ENCODE measurements around the gene CCDC159.

GRCh38 chr19:11401808-11402543 lies 55.7 kb downstream of the CCDC159 start:
- TF ChIP-seq CTCF (conservative IDR thresholded peaks at IDR 0.05; ENCODE audit: low read depth, low read length) (no peak), POLR2A (IDR thresholded peaks at IDR 0.05; ENCODE audit: low read depth, low read length) (no peak), SMC3 (IDR thresholded peaks at IDR 0.05; ENCODE audit: low read depth, low read length) (no peak), FOS (IDR thresholded peaks at IDR 0.05; ENCODE audit: low read depth, low read length) (no peak), ELK1 (IDR thresholded peaks at IDR 0.05; ENCODE audit: borderline replicate concordance, low read depth, low read length) (no peak), MAZ (IDR thresholded peaks at IDR 0.05; ENCODE audit: borderline replicate concordance, low read depth, low read length) (no peak), MAFK (IDR thresholded peaks at IDR 0.05; ENCODE audit: low read depth, low read length) (no peak), MXI1 (IDR thresholded peaks at IDR 0.05; ENCODE audit: borderline replicate concordance, low read depth, low read length) (no peak), BHLHE40 (IDR thresholded peaks at IDR 0.05; ENCODE audit: low read depth, low read length) (no peak)

Data from IMR-90 (cell line).